GM18508 (cell line): ENCODE measurements around the gene CCDC110.

ENCODE experiments used
- ATAC-seq: cut with Tn5 transposase; IDR thresholded peaks from one replicate; pipeline ENCODE4 v1.9.1; 2021; ENCODE audit warnings: moderate number of reproducible peaks; ENCODE audit not compliant: insufficient read depth, unreplicated experiment

The CCDC110 gene

DNA sequence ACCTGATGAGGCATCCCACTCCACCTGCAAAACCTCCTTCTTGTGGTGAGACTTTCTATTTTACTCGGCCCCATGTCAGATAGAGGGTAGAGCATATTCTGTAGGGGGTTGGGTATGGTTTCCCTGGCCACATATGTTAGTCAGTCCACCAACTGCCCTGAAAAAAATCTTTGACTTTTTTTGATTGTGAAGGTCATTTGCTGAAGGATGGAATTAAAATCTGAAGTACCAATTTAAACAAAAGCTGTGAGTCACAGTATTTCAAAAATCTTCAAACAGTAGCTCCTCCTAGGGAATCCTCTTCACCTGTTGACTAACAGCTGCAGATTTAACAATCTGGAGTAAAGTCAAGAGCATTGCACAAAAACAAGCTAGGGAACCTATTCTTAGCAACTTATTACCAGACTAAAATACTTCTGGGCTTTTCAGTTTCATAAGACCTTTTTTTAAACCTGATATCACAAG is 8.0 kb upstream of the CCDC110 start:
- ATAC-seq, result peak; percentile 93

DNA sequence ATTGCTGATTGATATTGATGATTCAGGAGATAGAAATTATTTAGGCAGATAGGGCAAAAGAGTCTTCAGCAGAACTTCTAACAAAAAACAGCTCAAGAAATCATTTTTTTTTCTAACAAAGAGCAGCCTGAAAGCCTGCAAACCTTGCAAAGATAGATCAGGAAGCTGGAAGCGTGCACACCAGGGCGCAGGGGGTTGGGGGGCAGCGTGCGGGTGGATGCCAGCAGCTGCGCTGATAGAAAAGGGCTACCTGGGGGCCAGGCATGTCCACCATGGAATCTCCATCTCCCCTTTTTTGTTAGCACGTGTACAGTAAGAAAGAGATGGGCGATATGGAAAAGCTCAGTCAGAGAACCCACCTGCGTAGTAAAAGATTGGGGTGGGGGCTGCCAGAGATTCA is 1.7 kb upstream of the CCDC110 start:
- no peak for ATAC-seq

DNA sequence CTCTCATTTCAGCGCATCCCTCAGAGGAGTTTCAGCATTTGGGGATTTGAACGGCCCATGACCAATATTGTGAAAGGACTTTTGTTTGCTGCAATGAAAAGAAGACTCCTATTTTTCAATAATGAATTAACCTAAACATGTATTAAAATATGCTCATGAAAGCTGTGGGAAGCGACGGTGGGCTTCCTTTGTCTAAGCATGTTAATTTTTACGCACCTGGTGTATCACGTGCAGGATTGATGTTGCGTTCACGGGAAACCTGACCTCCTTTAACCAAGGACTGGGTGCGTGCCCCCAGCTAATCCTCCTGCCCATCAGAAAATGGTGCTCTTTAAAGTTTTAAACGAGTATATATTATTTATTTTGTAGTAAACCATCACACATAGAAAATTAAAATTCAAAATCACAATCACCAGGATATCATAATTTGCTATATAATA is 590 bp upstream of the CCDC110 start:
- no peak for ATAC-seq

DNA sequence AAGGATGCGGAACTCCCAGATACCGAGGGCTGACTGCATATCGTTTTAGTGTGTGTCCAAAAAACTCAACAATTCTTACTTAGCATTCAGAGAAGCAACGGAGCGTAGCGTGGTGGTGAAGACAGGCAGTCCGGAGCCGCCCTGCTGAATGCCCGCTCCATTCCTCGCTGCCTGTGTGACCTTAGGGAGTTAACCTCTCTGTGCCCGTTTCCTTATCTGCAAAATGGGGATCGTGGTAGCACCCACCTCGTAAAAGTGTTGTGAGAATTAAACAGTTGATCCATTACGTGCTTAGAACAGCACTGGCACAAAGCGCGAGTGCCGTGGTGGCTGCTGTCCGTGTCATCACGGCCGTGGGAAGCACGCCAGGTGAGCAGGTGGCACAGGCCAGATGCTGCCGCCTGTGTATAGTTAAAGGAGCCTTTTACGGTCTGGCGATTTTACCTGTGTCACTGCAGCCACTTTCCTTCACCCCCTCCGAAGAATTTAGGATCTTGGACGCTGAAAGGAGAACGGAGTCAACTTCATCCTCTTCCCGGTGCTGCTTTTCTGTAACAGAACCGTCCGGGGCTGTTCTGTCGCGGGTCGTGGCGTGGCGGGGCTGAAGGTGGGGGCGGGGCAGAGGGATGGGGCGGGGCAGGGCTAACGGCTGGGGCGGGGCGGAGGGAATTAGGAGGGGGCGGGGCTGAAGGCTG is 885 bp downstream of the CCDC110 start:
- no peak for ATAC-seq

DNA sequence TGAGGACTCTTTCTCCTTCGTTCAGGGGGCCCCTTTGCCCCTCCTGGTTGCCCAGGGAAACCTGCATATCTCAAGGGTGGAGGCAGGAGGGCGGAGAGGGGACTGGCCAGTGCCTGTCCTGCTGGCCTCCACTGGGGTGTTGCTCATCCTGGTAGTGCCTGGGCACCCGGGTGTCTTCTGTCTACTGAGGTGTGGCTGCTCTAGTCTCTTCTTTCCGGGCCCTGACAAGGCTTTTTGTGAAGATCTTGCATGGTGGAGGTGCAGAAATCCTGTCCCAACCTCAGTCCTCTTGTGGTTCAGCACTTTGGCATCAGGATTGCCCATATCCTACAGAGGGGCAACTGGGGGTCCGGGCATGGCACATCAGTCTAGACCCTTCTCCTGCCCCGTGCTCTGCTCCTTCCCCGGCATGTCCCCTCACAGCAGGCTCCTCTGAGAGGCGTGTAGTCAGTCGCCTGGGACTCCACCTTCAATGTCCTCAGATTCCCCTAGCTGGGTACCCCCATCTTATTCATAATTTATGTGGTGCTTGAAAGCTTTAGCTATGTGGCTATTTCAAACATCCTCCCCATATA is 1.9 kb downstream of the CCDC110 start:
- no peak for ATAC-seq

DNA sequence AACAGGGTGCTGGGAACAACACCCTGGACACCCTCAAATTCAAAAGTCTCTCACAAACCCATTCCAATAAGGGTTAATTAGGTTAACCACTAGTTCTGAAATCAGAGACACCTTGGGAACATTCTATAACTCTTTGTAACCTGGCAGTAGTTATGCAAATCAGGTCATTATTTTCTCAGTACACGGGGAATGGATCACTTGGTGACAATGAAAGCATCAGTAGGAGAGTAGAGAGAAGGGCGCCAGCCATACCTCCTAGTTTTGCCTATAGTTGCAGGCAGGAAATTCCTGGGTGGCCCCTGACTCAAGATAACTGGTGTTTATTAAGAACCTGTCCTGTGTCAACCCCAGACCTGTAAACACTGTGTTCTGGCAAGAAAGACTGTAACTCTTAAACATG is 2.5 kb downstream of the CCDC110 start:
- no peak for ATAC-seq

DNA sequence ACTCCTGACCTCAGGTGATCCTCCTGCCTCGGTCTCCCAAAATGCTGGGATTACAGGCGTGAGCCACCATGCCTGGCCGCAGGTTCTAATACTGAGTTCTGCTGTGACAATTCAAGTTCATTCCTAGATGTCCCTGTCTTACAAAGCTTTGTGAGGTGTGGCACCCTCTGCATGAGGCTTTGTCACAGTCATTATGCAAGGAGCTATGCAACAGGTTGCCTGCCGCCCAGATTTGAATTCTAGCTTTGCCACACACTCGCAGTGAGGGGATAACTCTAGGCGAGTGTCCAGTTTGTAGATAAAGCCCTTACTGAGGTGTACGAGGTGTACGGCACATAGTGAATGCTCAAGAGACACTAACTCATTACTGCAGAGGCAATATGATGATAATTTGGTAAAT is 3.5 kb downstream of the CCDC110 start:
- ATAC-seq, result no peak

DNA sequence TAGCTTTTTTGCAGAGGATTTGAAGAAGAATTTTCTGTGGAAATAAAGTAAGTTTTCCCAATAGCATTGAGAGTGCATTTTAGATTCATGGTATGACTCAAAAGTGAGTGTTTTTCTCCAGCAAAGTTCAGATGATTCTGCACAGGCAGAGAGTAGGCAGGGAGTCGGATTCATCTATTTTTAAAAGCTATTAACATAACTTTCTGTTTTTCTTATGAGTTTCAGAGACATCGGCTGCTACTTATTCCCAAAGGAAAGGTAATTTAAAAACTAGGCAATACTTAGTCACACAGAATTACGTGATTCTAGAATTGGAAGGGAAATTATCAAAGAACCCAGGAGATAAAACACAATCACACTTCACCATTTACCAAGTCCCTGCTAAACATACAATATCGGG is 4.4 kb downstream of the CCDC110 start:
- no peak for ATAC-seq

DNA sequence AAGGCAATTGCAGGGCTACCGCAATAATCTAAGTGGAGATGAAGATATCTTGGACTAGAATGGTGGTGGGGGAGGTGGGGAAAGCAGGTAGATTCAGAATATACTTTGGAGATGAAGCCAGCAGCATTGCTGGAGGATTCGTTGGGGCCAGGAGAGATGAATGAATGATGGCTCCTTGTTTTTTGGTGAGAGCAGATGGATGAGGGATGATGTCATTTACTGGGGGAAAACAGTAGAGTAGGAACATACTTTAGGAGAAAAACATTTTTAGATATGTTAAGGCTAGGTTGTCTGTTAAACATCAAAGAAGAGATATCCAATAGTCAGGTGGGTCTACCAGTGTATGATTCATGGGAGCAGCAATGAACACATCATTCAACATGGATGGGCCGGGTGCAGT is 5.8 kb downstream of the CCDC110 start:
- ATAC-seq, result no peak

DNA sequence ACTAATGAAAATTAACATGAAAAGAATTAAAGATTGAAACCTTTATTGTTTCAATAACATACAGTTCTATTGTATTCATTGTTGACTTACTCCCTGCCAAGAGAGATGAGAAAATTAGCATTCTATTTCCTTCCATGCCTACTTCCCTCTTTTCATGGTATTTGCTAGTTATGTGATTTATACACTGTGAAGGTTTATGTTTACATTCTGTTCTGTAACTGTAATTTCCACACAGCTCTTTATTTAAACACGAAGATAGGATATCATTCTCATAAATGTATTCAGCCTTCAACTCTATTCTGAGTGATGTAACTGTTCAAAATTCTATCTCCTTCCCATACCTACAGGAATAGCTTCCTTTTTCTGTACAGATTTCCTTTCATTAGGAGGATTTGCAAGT is 6.6 kb downstream of the CCDC110 start:
- no peak for ATAC-seq

DNA sequence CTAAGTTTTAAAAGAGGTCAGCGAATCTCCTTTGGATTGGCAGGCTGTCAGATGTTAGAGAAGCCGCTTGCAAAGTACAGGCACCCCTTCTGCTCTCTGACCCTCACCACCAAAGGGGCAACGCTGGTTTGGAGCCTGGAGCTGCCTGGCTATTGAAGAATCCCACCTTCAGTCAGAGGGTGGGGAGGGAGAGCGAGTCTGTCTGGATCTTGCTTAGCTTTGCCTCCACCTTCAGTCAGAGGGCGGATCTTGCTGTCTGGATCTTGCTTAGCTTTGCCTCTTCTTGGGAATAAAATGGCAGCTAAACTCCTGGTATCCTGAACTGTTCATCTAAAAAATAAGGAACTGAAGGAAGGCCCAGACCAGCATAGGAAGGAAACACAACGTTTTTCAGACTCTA is 7.3 kb downstream of the CCDC110 start:
- ATAC-seq, result no peak

DNA sequence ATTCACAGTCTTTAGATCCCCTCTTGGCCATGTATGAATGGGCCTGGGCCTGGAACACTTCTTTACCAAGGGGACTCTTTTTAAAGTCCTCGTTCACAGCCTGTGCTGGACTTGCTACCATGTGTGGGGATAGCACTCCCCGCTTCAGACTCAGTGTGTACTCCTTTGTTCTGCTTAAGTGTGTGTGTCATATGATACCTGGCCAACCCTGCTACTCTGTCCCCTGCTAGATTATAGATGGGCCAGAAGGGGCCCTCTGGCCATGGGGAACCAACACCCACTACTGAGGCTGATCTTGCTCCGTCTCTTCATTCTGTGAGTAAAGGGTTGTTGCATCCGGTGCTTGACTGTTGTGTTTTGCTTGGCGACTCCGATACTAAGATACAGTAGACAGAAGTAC is 8.0 kb downstream of the CCDC110 start:
- no peak for ATAC-seq

DNA sequence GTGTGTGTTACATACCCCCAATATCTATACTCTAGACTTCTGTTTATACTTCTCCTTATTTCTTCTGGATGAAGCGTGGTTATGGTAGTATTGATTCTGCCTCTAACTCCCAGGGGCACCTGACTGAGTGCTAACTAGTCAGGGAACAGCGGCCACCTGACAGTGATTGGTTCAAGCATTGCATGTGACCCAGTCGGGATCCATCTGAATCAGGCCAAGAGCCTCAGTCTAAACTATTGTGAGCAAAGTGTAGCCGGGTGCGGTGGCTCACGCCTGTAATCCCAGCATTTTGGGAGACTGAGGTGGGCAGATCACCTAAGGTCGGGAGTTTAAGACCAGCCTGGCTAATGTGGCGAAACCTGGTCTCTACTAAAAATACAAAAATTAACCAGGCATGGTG is 10.0 kb downstream of the CCDC110 start:
- ATAC-seq, result no peak

DNA sequence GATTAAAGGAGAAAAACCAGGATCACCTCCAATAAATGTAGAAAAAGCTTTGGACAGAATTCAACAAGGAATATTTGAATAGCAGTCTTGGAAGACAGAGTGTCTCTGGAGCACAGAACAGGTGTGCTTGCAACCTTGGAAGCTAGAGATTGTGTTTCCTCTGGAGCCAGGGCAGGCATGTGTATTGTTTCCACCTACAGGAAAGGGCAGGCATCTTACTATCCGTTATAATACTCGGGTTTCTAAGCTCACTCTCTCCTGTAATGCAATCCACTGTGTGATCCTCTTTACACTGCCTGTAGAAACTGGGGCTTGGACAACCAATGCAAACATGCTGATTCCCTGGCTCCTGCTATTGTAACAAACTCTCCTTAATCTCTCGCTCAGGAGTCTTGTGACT is 14.4 kb downstream of the CCDC110 start:
- ATAC-seq, result no peak

DNA sequence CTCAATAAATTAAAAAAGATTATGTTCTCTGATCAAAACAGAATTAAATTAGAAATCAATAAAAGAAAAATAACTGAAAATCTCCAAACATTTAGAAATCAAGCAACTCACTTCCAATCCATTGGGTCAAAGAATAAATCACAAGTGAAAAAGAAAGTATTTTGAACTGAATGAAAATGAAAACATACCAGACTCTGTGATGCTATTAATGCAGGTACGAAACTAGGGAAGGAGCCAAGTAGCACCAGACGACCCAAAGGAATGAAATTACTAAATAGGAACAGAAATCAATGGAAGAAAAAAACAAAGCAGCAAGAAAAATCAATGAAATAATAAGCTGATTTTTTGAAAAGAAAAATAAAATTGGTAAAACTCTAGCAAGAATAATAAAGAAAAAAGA is 15.4 kb downstream of the CCDC110 start:
- ATAC-seq, result no peak

DNA sequence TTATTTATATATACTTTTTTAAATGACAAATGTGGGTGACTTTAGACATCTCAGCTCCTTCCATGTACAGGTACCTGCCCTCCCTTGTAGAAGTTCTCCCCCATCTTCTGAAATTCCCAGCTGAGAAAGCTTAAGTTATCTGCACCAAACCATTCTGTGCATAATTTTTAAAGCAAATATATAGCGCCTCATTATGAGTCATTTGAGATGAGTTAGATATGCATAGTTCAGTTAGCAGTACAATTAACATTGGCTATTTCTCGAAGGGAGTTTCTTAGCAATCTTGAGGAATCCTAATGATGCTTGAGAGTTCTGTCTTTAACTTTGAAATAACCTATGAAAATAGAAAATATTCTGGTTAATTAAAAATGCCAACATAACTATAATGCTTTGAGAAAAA is 26.3 kb downstream of the CCDC110 start:
- no peak for ATAC-seq

DNA sequence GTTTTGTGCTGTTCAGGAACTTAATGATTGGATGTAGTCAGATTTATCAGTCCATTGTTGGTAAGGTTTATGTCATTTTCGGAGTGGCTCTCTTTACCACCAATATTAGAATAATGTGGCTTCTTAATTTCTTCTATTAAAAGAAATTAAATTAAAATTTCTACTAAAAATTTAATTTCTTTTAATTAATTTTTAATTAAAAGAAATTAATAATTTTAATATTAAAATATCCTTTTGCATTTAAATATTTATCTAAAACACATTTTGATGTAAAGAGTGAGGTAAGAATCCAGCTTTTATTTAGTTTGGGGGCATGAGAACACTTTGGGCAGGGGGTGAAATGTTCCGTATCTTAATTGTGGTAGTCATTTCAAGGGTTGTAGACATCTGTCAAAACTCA is 30.1 kb downstream of the CCDC110 start:
- ATAC-seq, result no peak

DNA sequence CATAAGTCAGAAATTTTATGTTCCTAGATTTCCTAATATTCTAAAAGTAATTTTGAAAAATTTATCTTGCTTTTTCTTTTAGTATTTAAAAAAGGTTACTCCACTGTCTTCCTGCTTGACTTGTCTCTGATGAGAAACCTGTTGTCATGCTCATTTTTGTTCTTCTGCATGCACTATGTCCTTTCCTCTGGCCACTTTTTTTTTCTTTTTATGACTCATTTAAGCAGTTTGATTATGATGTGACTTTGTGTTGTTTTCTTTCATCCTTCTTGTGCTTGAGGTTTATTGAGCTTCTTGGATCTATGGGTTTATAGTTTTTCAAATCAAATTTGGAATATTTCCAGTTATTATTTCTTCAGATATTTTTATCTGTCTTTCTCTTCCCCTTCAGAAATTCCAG is 33.7 kb downstream of the CCDC110 start:
- no peak for ATAC-seq

DNA sequence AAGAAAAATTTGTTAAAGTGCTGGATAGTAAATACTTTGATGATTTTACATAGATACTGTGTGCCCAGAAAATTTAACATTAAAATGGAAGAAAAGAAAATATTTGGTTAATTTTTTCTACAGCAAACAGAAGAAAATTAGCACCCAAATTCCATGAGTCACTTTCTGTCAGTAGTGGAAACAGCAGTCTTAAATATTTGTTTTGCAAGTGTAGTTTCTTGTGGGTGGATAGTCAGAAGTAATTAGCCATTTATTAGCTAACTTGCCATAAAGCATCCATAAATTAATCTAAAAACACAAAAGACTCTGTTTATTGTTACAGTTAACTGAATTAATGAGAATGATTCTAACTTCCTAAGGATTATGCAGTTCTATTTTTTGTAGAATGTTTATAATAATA is 36.1 kb downstream of the CCDC110 start:
- no peak for ATAC-seq

DNA sequence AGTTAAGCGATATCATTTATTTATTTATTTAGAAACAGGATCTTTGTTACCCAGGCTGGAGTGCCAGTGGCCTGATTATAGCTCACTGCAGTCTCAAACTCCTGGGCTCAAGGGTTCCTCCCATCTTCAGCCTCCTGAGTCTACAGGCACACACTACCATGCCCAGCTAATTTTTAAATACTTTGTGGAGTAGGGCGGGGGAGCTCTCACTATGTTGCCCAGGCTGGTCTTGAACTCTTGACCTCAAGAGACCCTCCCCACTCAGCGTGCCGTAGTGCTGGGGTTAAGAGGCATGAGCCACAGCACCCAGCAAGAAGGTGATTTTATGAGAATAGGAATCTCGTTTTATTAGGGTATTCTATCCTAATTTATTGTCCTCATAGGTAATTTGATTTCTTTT is 41.9 kb downstream of the CCDC110 start:
- ATAC-seq, result no peak

DNA sequence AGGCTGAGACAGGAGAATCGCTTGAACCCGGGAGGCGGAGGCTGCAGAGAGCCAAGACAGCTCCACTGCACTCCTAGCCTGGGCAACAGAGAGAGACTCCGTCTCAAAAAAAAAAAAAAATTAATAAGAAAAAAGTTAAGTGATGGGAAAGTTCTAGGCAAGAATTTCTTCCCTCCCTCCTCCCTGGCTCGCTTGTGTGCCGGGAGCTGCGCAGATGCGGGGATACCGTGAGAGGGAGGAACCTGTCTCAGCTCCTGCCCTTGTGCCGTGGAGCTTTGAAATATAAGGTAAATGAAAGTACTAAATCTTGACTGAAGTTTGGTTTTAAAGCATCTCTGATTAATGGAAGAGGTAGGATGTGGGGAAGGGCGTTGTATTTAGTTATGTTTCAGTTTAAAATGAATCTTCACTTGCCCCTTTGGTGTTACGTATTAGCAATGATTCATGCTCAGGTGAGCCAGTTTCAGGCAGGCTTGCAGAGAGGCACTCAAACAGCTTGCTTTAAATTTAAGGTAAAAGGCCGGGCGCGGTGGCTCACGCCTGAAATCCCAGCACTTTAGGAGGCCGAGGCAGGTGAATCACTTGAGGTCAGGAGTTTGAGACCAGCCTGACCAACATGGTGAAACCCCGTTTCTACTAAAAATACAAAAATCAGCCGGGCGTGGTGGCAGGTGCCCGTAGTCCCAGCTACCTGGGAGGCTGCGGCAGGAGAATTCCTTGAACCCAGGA is 44.4 kb downstream of the CCDC110 start:
- no peak for ATAC-seq
